OCI-LY3 (cell line): ENCODE measurements around the gene CDKL2.

Experiments
- H2AFZ ChIP-seq: fragments of 200-600, 300-600 bp; shearing (Covaris generic); 2 replicates; pipeline ENCODE4 v1.6.0; 2014; ENCODE audit warnings: antibody characterized with exemption, low read depth, low read length
- H3K27ac ChIP-seq: fragments of 200-600, 300-600 bp; sonication (generic); 2 replicates; pipeline ENCODE4 v1.5.1; 2014; ENCODE audit warnings: mild to moderate bottlenecking, low read length, moderate library complexity, mixed read lengths
- H3K27me3 ChIP-seq: fragments of 200-600, 300-600 bp; sonication (generic); 2 replicates; pipeline ENCODE4 v1.6.1; 2014; ENCODE audit warnings: low read depth, low read length, mixed read lengths
- H3K36me3 ChIP-seq: fragments of 200-600, 300-600 bp; sonication (generic); replicated peaks from 2 replicates; pipeline ENCODE3; 2014; ENCODE audit warnings: low read depth, low read length, mixed read lengths
- H3K4me1 ChIP-seq: fragments of 300-600, 200-600 bp; sonication (generic); 2 replicates; pipeline ENCODE4 v1.6.1; 2014; ENCODE audit warnings: low read length, mixed read lengths
- H3K4me2 ChIP-seq: fragments of 200-600, 300-600 bp; sonication (generic); 2 replicates; pipeline ENCODE4 v1.6.1; 2014; ENCODE audit warnings: low read length, mixed read lengths
- H3K4me3 ChIP-seq: fragments of 300-600, 200-600 bp; sonication (generic); 2 replicates; pipeline ENCODE4 v1.5.1; 2014; ENCODE audit warnings: antibody characterized with exemption, mild to moderate bottlenecking, low read length, moderate library complexity
- H3K79me2 ChIP-seq: fragments of 300-600, 200-600 bp; shearing (Covaris generic); 2 replicates; pipeline ENCODE4 v1.6.1; 2014; ENCODE audit warnings: mild to moderate bottlenecking, low read length, mixed read lengths
- H3K9ac ChIP-seq: fragments of 300-600, 200-600 bp; shearing (Covaris generic); 2 replicates; pipeline ENCODE4 v1.6.0; 2014; ENCODE audit warnings: mild to moderate bottlenecking, low read length, moderate library complexity
- H3K9me3 ChIP-seq: fragments of 200-600, 300-600 bp; shearing (Covaris generic); 2 replicates; pipeline ENCODE4 v1.6.1; 2014; ENCODE audit warnings: low read length, mixed read lengths; ENCODE audit not compliant: insufficient read depth
- H4K20me1 ChIP-seq: fragments of 200-600, 300-600 bp; sonication (generic); 2 replicates; pipeline ENCODE4 v1.6.1; 2016; ENCODE audit warnings: low read length, mixed read lengths; ENCODE audit not compliant: insufficient read depth
- CTCF ChIP-seq: fragments of 200-600, 300-600 bp; sonication (generic); IDR thresholded peaks from 2 replicates; pipeline ENCODE4 v1.5.1; 2014; ENCODE audit warnings: antibody characterized with exemption, low read length, low read depth
- EZH2phosphoT487 ChIP-seq: fragments of 200-600 bp; shearing (Covaris generic); IDR thresholded peaks from 2 replicates; pipeline ENCODE4 v1.6.1; 2018; ENCODE audit warnings: antibody characterized with exemption, mixed run types, low read depth

CDKL2 gene

GRCh38 chr4:75630174-75630936 is at the start of gene CDKL2:
TSS of gene CDKL2 (minus strand) at chr4:75630528. CDS start at chr4:75625988, 4,540 bp downstream.
- no peaks in the 10 kb centered on the region for H4K20me1 ChIP-seq
- no peaks in the 10 kb centered on the region for H3K27me3 ChIP-seq
- H3K79me2 ChIP-seq, result no peaks in the 10 kb centered on the region
- peak within 1 kb of the TSS; percentile 59 for H3K9ac ChIP-seq
- peaks cover 10% of the 10 kb centered on the region for H3K4me1 ChIP-seq
- H3K9me3 ChIP-seq, result no peaks in the 10 kb centered on the region
- no peaks in the 10 kb centered on the region for H3K36me3 ChIP-seq
- peak within 1 kb of the TSS; percentile 97 for H3K4me3 ChIP-seq
- H3K27ac ChIP-seq, result no peak within 1 kb of the TSS
- H3K4me2 ChIP-seq, result peak within 1 kb of the TSS; percentile 90
- H2AFZ ChIP-seq, result peak within 1 kb of the TSS; percentile 98
- TF ChIP-seq CTCF (no peak), EZH2phosphoT487 (no peak)

- Histone ChIP-seq H3K27me3 (no peaks in the 10 kb centered on the region), H3K36me3 (no peaks in the 10 kb centered on the region), H4K20me1 (no peaks in the 10 kb centered on the region), H2AFZ (no peak overlapping the region), H3K79me2 (peaks cover 4% of the 10 kb centered on the region), H3K27ac (no peak overlapping the region), H3K4me1 (peaks cover 4% of the 10 kb centered on the region), H3K4me2 (no peak overlapping the region), H3K4me3 (no peak overlapping the region), H3K9ac (no peak overlapping the region), H3K9me3 (no peaks in the 10 kb centered on the region)
- TF ChIP-seq EZH2phosphoT487 (no peak), CTCF (no peak)
Measured at GRCh38 chr4:75678965-75679364, 48.6 kb upstream of the CDKL2 start.

GRCh38 chr4:75678473-75678872 is 48.1 kb upstream of the CDKL2 start:
- peaks cover 6% of the 10 kb centered on the region for H3K79me2 ChIP-seq
- peaks cover 5% of the 10 kb centered on the region for H3K4me1 ChIP-seq
- no peak overlapping the region for H3K27ac ChIP-seq
- H3K9ac ChIP-seq, result no peak overlapping the region
- H4K20me1 ChIP-seq, result no peaks in the 10 kb centered on the region
- no peak overlapping the region for H2AFZ ChIP-seq
- no peaks in the 10 kb centered on the region for H3K9me3 ChIP-seq
- H3K4me3 ChIP-seq, result no peak overlapping the region
- H3K36me3 ChIP-seq, result no peaks in the 10 kb centered on the region
- no peak overlapping the region for H3K4me2 ChIP-seq
- H3K27me3 ChIP-seq, result no peaks in the 10 kb centered on the region
- TF ChIP-seq EZH2phosphoT487 (no peak), CTCF (no peak)

- no peak for TF ChIP-seq CTCF
- no peak for TF ChIP-seq EZH2phosphoT487
- Histone ChIP-seq H3K4me3 (no peak overlapping the region), H3K27ac (no peak overlapping the region), H3K9me3 (no peaks in the 10 kb centered on the region), H3K9ac (no peak overlapping the region), H3K36me3 (no peaks in the 10 kb centered on the region), H4K20me1 (peaks cover 22% of the 10 kb centered on the region), H2AFZ (no peak overlapping the region), H3K4me1 (peaks cover 22% of the 10 kb centered on the region), H3K79me2 (peaks cover 37% of the 10 kb centered on the region), H3K27me3 (no peaks in the 10 kb centered on the region), H3K4me2 (no peak overlapping the region)
Measured at GRCh38 chr4:75675004-75675531, 44.7 kb upstream of the CDKL2 start.
